ENCODE measurements around the gene PLXNC1.

Gene PLXNC1

GRCh38 chr12:94162108-94162507 lies 13.7 kb downstream of the PLXNC1 start:
- DNase-seq, result no peak

GRCh38 chr12:94163850-94164249 lies 15.5 kb downstream of the PLXNC1 start:
- DNase-seq, result no peak

GRCh38 chr12:94165138-94165537 lies 16.8 kb downstream of the PLXNC1 start:
- DNase-seq, result no peak

- no peak for DNase-seq
Observed at GRCh38 chr12:94165670-94166364, 17.4 kb downstream of the PLXNC1 start.

GRCh38 chr12:94167071-94167755 lies 18.8 kb downstream of the PLXNC1 start:
- DNase-seq, result no peak

GRCh38 chr12:94167756-94168416 lies 19.5 kb downstream of the PLXNC1 start:
- DNase-seq, result no peak

GRCh38 chr12:94169495-94169894 lies 21.1 kb downstream of the PLXNC1 start:
- no peak for DNase-seq

- no peak for DNase-seq
Observed at GRCh38 chr12:94169966-94170689, 21.8 kb downstream of the PLXNC1 start.

GRCh38 chr12:94170690-94171594 lies 22.6 kb downstream of the PLXNC1 start:
- DNase-seq, result no peak

GRCh38 chr12:94171595-94171930 lies 23.2 kb downstream of the PLXNC1 start:
- no peak for DNase-seq

- no peak for DNase-seq
Observed at GRCh38 chr12:94172031-94172430, 23.7 kb downstream of the PLXNC1 start.

GRCh38 chr12:94172973-94173372 lies 24.6 kb downstream of the PLXNC1 start:
- no peak for DNase-seq

- DNase-seq, result no peak
Observed at GRCh38 chr12:94173660-94174265, 25.4 kb downstream of the PLXNC1 start.

GRCh38 chr12:94174576-94174975 lies 26.2 kb downstream of the PLXNC1 start:
- no peak for DNase-seq

- DNase-seq, result no peak
Observed at GRCh38 chr12:94175763-94176668, 27.6 kb downstream of the PLXNC1 start.

- DNase-seq, result no peak
Observed at GRCh38 chr12:94178054-94178453, 29.7 kb downstream of the PLXNC1 start.

- no peak for DNase-seq
Observed at GRCh38 chr12:94178882-94179281, 30.5 kb downstream of the PLXNC1 start.

- DNase-seq, result no peak
Observed at GRCh38 chr12:94179723-94180122, 31.3 kb downstream of the PLXNC1 start.

GRCh38 chr12:94180558-94181296 lies 32.4 kb downstream of the PLXNC1 start:
- no peak for DNase-seq

Data from DMS79 (cell line).